ENCODE data around the gene TSLP. TPM values are rescaled to one million over a fixed set of nuclear protein-coding genes. Genes with fewer than 3 reads are reported as not detected.

TSLP gene
- 1.2 and 1.3 TPM in 2 replicates for total RNA-seq

DNA sequence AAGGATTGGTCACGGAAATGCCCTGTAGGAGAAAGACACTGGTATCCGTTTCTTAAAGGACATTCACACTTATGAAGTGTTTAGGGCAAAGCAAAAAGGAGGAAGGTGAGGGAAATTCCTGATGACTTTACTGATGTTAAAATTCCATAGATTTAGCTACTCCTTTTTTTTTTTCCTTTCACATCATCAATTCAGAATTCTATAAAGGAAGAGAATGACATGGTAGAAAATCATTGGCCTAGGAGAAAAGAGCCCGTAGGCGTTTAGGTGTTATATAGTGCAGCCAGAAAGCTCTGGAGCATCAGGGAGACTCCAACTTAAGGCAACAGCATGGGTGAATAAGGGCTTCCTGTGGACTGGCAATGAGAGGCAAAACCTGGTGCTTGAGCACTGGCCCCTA is at the start of gene TSLP:
Gene TSLP (plus strand): TSS at position 301 of the 400 bp plus-strand sequence. CDS start 178 bp downstream, outside the sequence.

GRCh38 chr5:111092062-111092853 is 20.7 kb downstream of the TSLP start, which contains the start of gene WDR36:
Gene WDR36, plus strand, starts transcription at chr5:111092348. Its CDS starts 109 bp downstream, at chr5:111092457.

Other genes with a start within 250 kb of the TSLP start
- gene WDR36, start 20.6 kb downstream of the TSLP start, total RNA-seq = 29.7 and 31.4 TPM in 2 replicates
- 8.6 and 9.9 TPM in 2 replicates for gene CAMK4, start 152.7 kb downstream of the TSLP start, total RNA-seq